CD14-positive monocyte (primary cell): ENCODE results near the gene MYOZ3. TPM values are rescaled to one million over a fixed set of nuclear protein-coding genes. Genes with fewer than 3 reads are reported as not detected.

ENCODE experiments used
- DNase-seq, 3 donors: peaks; one replicate each; pipeline ENCODE4 v3.0.0-alpha.2; 2011 to 2022
- H2AFZ ChIP-seq: 2 replicates; pipeline ENCODE4 v1.6.0; 2012; ENCODE audit warnings: mild to moderate bottlenecking, low read depth, low read length, inconsistent platforms; ENCODE audit not compliant: insufficient read depth, poor library complexity, severe bottlenecking
- H3K27ac ChIP-seq, 2 donors: 1 replicate in 1 of 2; 2 replicates in 1 of 2; pipeline ENCODE4 v1.5.1; 2012 to 2013; ENCODE audit warnings: low read length in 2 of 2, control low read depth in 1 of 2, inconsistent platforms in 1 of 2, low read depth in 1 of 2, mild to moderate bottlenecking in 1 of 2
- H3K27me3 ChIP-seq, 2 donors: one replicate each; pipeline versions ENCODE4 v1.6.0 to v1.6.1; 2011 to 2013; ENCODE audit warnings: low read length in 2 of 2; ENCODE audit not compliant: control insufficient read depth in 2 of 2, insufficient read depth in 2 of 2
- H3K36me3 ChIP-seq, 2 donors: replicated peaks in 1 of 2; 1 replicate in 1 of 2; 2 replicates in 1 of 2; pipeline versions ENCODE4 v1.5.1 to v1.6.1; 2012 to 2013; ENCODE audit warnings: low read length in 2 of 2, control low read depth in 1 of 2, inconsistent platforms in 1 of 2, mild to moderate bottlenecking in 1 of 2; ENCODE audit not compliant: insufficient read depth in 2 of 2, control insufficient read depth in 1 of 2
- H3K4me1 ChIP-seq, 2 donors: 1 replicate in 1 of 2; 2 replicates in 1 of 2; pipeline versions ENCODE4 v1.5.1 to v1.6.1; 2012 to 2013; ENCODE audit warnings: low read length in 2 of 2, control low read depth in 1 of 2, inconsistent platforms in 1 of 2, mild to moderate bottlenecking in 1 of 2, moderate library complexity in 1 of 2; ENCODE audit not compliant: insufficient read depth in 2 of 2, control insufficient read depth in 1 of 2
- H3K4me2 ChIP-seq: replicated peaks from 2 replicates; pipeline ENCODE3; 2012; ENCODE audit warnings: low read length, moderate library complexity, mild to moderate bottlenecking; ENCODE audit not compliant: poor library complexity, severe bottlenecking; ENCODE audit errors: extremely low read depth
- H3K4me3 ChIP-seq, 3 experiments: fragments of 200-600 bp in 1 of 3; sonication (generic) in 1 of 3; replicated peaks in 1 of 3; 1 replicate in 2 of 3; 2 replicates in 1 of 3; pipeline ENCODE4 v1.5.1; 2011 to 2013; ENCODE audit warnings: low read length in 3 of 3, mild to moderate bottlenecking in 3 of 3, control low read depth in 2 of 3, low read depth in 2 of 3, inconsistent platforms in 1 of 3, moderate library complexity in 1 of 3
- H3K79me2 ChIP-seq: 2 replicates; pipeline ENCODE4 v1.6.0; 2012; ENCODE audit warnings: mild to moderate bottlenecking, control low read depth, inconsistent platforms, low read length, moderate library complexity; ENCODE audit not compliant: insufficient read depth
- H3K9ac ChIP-seq: 2 replicates; pipeline ENCODE4 v1.6.0; 2017; ENCODE audit warnings: low read length, mild to moderate bottlenecking; ENCODE audit not compliant: insufficient read depth, poor library complexity, severe bottlenecking
- H3K9me3 ChIP-seq, 2 donors: replicated peaks in 1 of 2; 1 replicate in 1 of 2; 2 replicates in 1 of 2; pipeline versions ENCODE4 v1.5.1 to v1.6.1; 2012 to 2013; ENCODE audit warnings: low read length in 2 of 2, control low read depth in 1 of 2; ENCODE audit not compliant: control insufficient read depth in 1 of 2, insufficient read depth in 1 of 2
- H4K20me1 ChIP-seq: 2 replicates; pipeline ENCODE4 v1.6.0; 2012; ENCODE audit warnings: mild to moderate bottlenecking, low read length, control low read depth, moderate library complexity; ENCODE audit not compliant: insufficient read depth
- H3K27ac Mint-ChIP-seq, 7 donors: one replicate each; pipeline ENCODE4 v1.8.0; 2020; ENCODE audit warnings: mild to moderate bottlenecking in 7 of 7, mixed read lengths in 7 of 7, moderate library complexity in 6 of 7, inconsistent platforms in 2 of 7
- H3K27me3 Mint-ChIP-seq, 3 donors: one replicate each; pipeline ENCODE4 v1.8.0; 2021 to 2022; ENCODE audit warnings: low read depth in 3 of 3, mild to moderate bottlenecking in 3 of 3, mixed read lengths in 3 of 3, moderate library complexity in 3 of 3, inconsistent platforms in 1 of 3
- H3K36me3 Mint-ChIP-seq, 2 donors: one replicate each; pipeline ENCODE4 v1.8.0; 2020; ENCODE audit warnings: mixed read lengths in 2 of 2, inconsistent platforms in 1 of 2, mild to moderate bottlenecking in 1 of 2
- H3K4me1 Mint-ChIP-seq: one replicate; pipeline ENCODE4 v1.8.0; 2020; ENCODE audit warnings: mild to moderate bottlenecking, mixed read lengths
- H3K4me3 Mint-ChIP-seq, 2 donors: one replicate each; pipeline ENCODE4 v1.8.0; 2020; ENCODE audit warnings: mild to moderate bottlenecking in 2 of 2, mixed read lengths in 2 of 2, moderate library complexity in 1 of 2
- H3K9me3 Mint-ChIP-seq, 7 donors: one replicate each; pipeline ENCODE4 v1.8.0; 2020 to 2022; ENCODE audit warnings: mixed read lengths in 7 of 7, mild to moderate bottlenecking in 6 of 7, moderate library complexity in 6 of 7, inconsistent platforms in 2 of 7
- CTCF ChIP-seq: fragments of 200-600 bp; IDR thresholded peaks from one replicate; pipeline ENCODE4 v1.8.0; 2022; ENCODE audit warnings: antibody characterized with exemption, mild to moderate bottlenecking
- WGBS: methylation state at CpG from one replicate; pipeline ENCODE4 v1.1.5; 2013; ENCODE audit warnings: missing lambda C conversion rate; ENCODE audit not compliant: insufficient coverage; 5-methylcytosine and 5-hydroxymethylcytosine counted together
- intact Hi-C, 2 donors: fragments of 100-400 bp; cut with micrococcal nuclease; formaldehyde crosslinking; loops; one replicate each; pipeline versions ENCODE4 v1.15.0 to v1.15.1; 2023
- polyA plus RNA-seq, 3 donors: library from polyadenylated mRNA; depleted of rRNA in 1 of 3; unstranded in 2 of 3; stranded (reverse) in 1 of 3; fragments of 300-500 nt in 2 of 3; fragments of >200 nt in 1 of 3; fragmentation: Illumina TruSeq in 2 of 3; gene quantifications; 1 replicate in 2 of 3; 2 replicates in 1 of 3; pipeline ENCODE4 v1.2.3, GENCODE V29; 2012 to 2021

Gene MYOZ3
- polyA plus RNA-seq, 3 donors: not detected

DNA sequence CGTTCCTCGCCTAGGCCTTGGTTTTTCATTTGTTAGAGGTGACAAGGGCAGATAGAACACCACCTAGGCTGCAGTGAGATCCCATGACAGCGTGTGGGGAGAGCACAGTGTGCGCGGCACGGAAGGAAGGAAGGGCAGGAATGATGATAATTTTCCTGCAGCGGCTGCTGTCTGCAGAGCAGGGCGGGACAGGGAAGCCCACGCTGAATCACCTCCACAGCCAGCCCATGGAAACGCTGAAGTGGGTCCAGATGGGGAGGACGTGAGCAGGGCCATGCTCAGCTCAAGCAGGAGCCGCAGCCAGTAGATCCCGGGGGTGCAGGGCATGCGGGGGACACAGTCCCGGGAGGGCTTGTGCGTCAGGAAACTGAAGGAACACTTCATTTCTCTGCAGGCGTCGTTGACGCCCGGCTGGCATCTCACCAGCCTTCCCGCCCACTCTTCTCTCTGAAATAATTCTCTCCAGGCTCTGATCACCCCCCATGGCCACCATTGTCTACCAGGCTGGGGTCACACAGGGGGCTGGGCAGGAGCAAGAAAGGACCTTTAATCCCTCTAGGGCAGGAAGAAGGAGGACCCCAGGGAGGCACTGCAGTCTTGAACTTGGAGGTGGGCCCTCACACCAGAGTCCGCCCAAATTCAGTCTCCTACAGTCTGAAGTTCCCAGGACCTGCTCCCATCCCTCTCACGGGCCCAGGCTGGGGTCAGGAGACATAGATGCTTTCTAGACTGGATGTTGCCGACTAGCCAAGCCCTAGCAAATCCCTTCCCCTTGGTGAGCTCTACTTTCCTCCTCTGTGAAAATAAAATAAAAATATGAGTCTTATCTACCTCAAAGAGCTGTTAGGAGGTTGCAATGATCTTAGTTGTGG is 41.5 kb upstream of the MYOZ3 start:
- Histone ChIP-seq H3K4me3 (no peak overlapping the region), H3K27me3 (peaks cover 3 to 12% of the 10 kb centered on the region in 2 donors), H2AFZ (no peak overlapping the region), H3K9me3 (no peaks in the 10 kb centered on the region), H3K4me2 (no peak overlapping the region), H3K36me3 (no peaks in the 10 kb centered on the region), H3K79me2 (no peaks in the 10 kb centered on the region), H3K27ac (no peak overlapping the region), H3K4me1 (peaks cover 8 to 10% of the 10 kb centered on the region in 2 donors), H4K20me1 (no peaks in the 10 kb centered on the region), H3K9ac (no peak overlapping the region)
- Mint-ChIP-seq H3K27ac (no peak overlapping the region), H3K36me3 (peaks cover 0 to 7% of the 10 kb centered on the region in 2 donors), H3K27me3 (peaks cover 11 to 24% (median 13%) of the 10 kb centered on the region in 3 donors), H3K4me3 (no peak overlapping the region), H3K4me1 (peaks cover 14% of the 10 kb centered on the region), H3K9me3 (peaks cover 0 to 5% (median 2%) of the 10 kb centered on the region in 7 donors)
- DNase-seq: no peak
- intact Hi-C loops: no loop called here
- 86% methylated on average over 19 of the region's 24 CpGs for WGBS
- no peak for TF ChIP-seq CTCF

DNA sequence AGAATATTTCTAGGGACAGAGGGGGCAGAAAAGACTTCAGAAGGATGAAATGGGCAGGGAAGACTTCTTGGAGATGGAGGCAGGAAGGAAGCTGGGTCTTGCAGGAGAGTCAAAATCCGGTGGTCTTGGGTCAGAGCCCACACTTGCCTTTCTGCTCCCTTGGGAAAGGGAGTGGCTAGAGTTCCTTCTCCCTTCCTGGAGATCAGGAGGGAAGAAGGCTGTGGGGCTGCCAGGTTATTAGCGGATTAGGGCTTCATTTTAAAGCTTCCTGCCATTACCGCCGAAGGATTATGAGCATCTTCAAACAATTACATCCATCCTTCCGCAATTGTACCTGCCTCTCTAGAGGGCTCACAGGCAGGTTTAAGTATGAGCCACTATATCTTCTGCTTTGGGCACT is 39.8 kb upstream of the MYOZ3 start:
- Mint-ChIP-seq H3K27me3 (peaks cover 11 to 36% (median 21%) of the 10 kb centered on the region in 3 donors), H3K27ac (no peak overlapping the region), H3K4me3 (no peak overlapping the region), H3K36me3 (peaks cover 0 to 7% of the 10 kb centered on the region in 2 donors), H3K4me1 (peaks cover 17% of the 10 kb centered on the region), H3K9me3 (peaks cover 0 to 5% (median 4%) of the 10 kb centered on the region in 7 donors)
- no peaks in the 10 kb centered on the region for H3K36me3 ChIP-seq
- peaks cover 15 to 19% of the 10 kb centered on the region in 2 donors for H3K4me1 ChIP-seq
- intact Hi-C loops: no loop called here
- H3K4me2 ChIP-seq: no peak overlapping the region
- no peak overlapping the region for H3K4me3 ChIP-seq
- H3K27me3 ChIP-seq: peaks cover 11 to 28% of the 10 kb centered on the region in 2 donors
- no peak overlapping the region for H3K27ac ChIP-seq
- no peak overlapping the region for H2AFZ ChIP-seq
- TF ChIP-seq CTCF: no peak
- DNase-seq: no peak
- no peak overlapping the region for H3K9ac ChIP-seq
- H3K9me3 ChIP-seq: no peaks in the 10 kb centered on the region
- no peaks in the 10 kb centered on the region for H4K20me1 ChIP-seq
- no peaks in the 10 kb centered on the region for H3K79me2 ChIP-seq
- 95% methylated on average over 4 of the region's 5 CpGs for WGBS
